CD4-positive, alpha-beta T cell (primary cell): ENCODE measurements around the gene IFI30. TPM values are rescaled to one million over a fixed set of nuclear protein-coding genes. Genes with fewer than 3 reads are reported as not detected.

Experiments used
- ATAC-seq: fragments of 200-7000 bp; cut with Tn5 transposase; one replicate; pipeline ENCODE4 v1.10.0; 2022; ENCODE audit warnings: mild to moderate bottlenecking; ENCODE audit not compliant: poor library complexity
- CTCF ChIA-PET: fragments of 350-600 bp; sonication (Branson Sonifier 250); formaldehyde crosslinking; loops from one replicate; lab custom pipeline; 2021; ENCODE audit warnings: antibody characterized with exemption, inconsistent platforms; lab: Charles Lee
- POLR2A ChIA-PET: fragments of 350-600 bp; sonication (Branson Sonifier 250); formaldehyde crosslinking; loops from one replicate; lab custom pipeline; 2021; ENCODE audit warnings: antibody characterized with exemption, inconsistent platforms; lab: Charles Lee
- DNase-seq, 14 experiments: peaks; one replicate each; pipeline ENCODE4 v3.0.0-alpha.2; 2013 to 2020; ENCODE audit warnings: mixed read lengths in 2 of 14
- H3K27ac ChIP-seq, 2 donors: one replicate each; pipeline versions ENCODE4 v1.5.1 to v1.7.0; 2013; ENCODE audit warnings: low read length in 2 of 2, low read depth in 1 of 2, mild to moderate bottlenecking in 1 of 2
- H3K27me3 ChIP-seq, 2 experiments: 1 replicate in 1 of 2; 2 replicates in 1 of 2; pipeline versions ENCODE4 v1.6.1 to v1.7.0; 2013; ENCODE audit warnings: low read length in 2 of 2, control low read depth in 1 of 2, mild to moderate bottlenecking in 1 of 2, moderate library complexity in 1 of 2; ENCODE audit not compliant: insufficient read depth in 2 of 2, control insufficient read depth in 1 of 2
- H3K36me3 ChIP-seq: one replicate; pipeline ENCODE4 v1.6.1; 2013; ENCODE audit warnings: low read length, control low read depth; ENCODE audit not compliant: insufficient read depth
- H3K4me1 ChIP-seq: one replicate; pipeline ENCODE4 v1.6.1; 2013; ENCODE audit warnings: low read length, control low read depth; ENCODE audit not compliant: insufficient read depth
- H3K4me3 ChIP-seq: one replicate; pipeline ENCODE4 v1.5.1; 2013; ENCODE audit warnings: mild to moderate bottlenecking, low read length, moderate library complexity
- H3K9me3 ChIP-seq, 2 experiments: 1 replicate in 1 of 2; 2 replicates in 1 of 2; pipeline versions ENCODE4 v1.6.1 to v1.7.0; 2013; ENCODE audit warnings: low read length in 2 of 2, mild to moderate bottlenecking in 2 of 2, control low read depth in 1 of 2, moderate library complexity in 1 of 2; ENCODE audit not compliant: control insufficient read depth in 1 of 2, insufficient read depth in 1 of 2
- H3K27ac Mint-ChIP-seq: one replicate; pipeline ENCODE4 v1.8.0; 2020; ENCODE audit warnings: mixed read lengths
- H3K27me3 Mint-ChIP-seq: one replicate; pipeline ENCODE4 v1.8.0; 2021; ENCODE audit warnings: mixed read lengths
- H3K36me3 Mint-ChIP-seq: one replicate; pipeline ENCODE4 v1.8.0; 2021; ENCODE audit warnings: low read depth, mixed read lengths
- H3K4me1 Mint-ChIP-seq: one replicate; pipeline ENCODE4 v1.8.0; 2021; ENCODE audit warnings: low read depth, mixed read lengths
- H3K4me3 Mint-ChIP-seq: one replicate; pipeline ENCODE4 v1.8.0; 2020; ENCODE audit warnings: mild to moderate bottlenecking, mixed read lengths
- H3K9me3 Mint-ChIP-seq: one replicate; pipeline ENCODE4 v1.8.0; 2020; ENCODE audit warnings: mixed read lengths
- intact Hi-C, 2 experiments: fragments of 100-400 bp; cut with DNase I in 1 of 2; cut with micrococcal nuclease in 1 of 2; formaldehyde crosslinking; loops; one replicate each; pipeline versions ENCODE4 v1.15.1 to v1.9.0; 2023 to 2025; cut with DNase I, micrococcal nuclease
- total RNA-seq, 174 experiments: library from RNA in 2 of 174; stranded (reverse) in 2 of 174; gene quantifications; one replicate each; pipeline ENCODE4 v1.2.3 and lab custom pipeline; 2021 to 2026
- TF ChIP-seq, protein P1 (sequence below): fragments of 200-600 bp; IDR thresholded peaks from one replicate; pipeline ENCODE4 v1.8.0; 2022; ENCODE audit warnings: antibody characterized with exemption, mild to moderate bottlenecking

Gene IFI30
- total RNA-seq, 2 experiments from 2014 or later = 10.6 to 10.7 TPM

DNA sequence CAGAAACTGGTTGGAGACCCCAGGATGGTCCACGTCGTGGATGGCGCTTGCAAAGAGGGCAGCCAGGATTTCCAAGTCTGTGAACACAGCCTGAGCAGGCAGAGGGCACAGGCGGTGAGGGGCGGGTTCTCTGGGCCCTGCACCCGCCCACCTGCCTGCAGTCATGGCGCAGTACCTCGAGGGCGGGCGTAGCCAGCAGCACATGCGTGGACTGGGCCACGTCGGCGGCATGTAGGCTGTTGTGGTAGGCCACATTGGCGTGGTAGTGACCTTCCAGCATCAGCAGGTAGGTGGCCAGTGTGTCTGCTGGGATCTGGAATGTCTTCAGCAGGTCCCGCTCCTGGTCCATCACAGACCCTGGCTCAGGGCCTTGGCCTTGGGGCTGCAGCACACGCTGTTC, 44.5 kb downstream of the IFI30 start:
- H3K4me1 Mint-ChIP-seq = no peaks in the 10 kb centered on the region
- H3K9me3 ChIP-seq = peaks cover 0 to 7% of the 10 kb centered on the region in 2 experiments
- no peak overlapping the region for H3K4me3 ChIP-seq
- intact Hi-C loops = no loop called here
- no peaks in the 10 kb centered on the region for H3K36me3 Mint-ChIP-seq
- ChIA-PET POLR2A (no interaction called here), CTCF (no interaction called here)
- H3K27ac Mint-ChIP-seq = no peak overlapping the region
- H3K4me3 Mint-ChIP-seq = no peak overlapping the region
- peaks cover 6 to 7% of the 10 kb centered on the region in 2 experiments for H3K27me3 ChIP-seq
- H3K4me1 ChIP-seq = peaks cover 4% of the 10 kb centered on the region
- H3K27me3 Mint-ChIP-seq = peaks cover 25% of the 10 kb centered on the region
- ATAC-seq (no peak), DNase-seq (no peak)
- H3K27ac ChIP-seq = no peak overlapping the region
- TF ChIP-seq, protein P1, sequence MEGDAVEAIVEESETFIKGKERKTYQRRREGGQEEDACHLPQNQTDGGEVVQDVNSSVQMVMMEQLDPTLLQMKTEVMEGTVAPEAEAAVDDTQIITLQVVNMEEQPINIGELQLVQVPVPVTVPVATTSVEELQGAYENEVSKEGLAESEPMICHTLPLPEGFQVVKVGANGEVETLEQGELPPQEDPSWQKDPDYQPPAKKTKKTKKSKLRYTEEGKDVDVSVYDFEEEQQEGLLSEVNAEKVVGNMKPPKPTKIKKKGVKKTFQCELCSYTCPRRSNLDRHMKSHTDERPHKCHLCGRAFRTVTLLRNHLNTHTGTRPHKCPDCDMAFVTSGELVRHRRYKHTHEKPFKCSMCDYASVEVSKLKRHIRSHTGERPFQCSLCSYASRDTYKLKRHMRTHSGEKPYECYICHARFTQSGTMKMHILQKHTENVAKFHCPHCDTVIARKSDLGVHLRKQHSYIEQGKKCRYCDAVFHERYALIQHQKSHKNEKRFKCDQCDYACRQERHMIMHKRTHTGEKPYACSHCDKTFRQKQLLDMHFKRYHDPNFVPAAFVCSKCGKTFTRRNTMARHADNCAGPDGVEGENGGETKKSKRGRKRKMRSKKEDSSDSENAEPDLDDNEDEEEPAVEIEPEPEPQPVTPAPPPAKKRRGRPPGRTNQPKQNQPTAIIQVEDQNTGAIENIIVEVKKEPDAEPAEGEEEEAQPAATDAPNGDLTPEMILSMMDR = no peak
- H3K9me3 Mint-ChIP-seq = no peaks in the 10 kb centered on the region
- H3K36me3 ChIP-seq = no peaks in the 10 kb centered on the region

DNA sequence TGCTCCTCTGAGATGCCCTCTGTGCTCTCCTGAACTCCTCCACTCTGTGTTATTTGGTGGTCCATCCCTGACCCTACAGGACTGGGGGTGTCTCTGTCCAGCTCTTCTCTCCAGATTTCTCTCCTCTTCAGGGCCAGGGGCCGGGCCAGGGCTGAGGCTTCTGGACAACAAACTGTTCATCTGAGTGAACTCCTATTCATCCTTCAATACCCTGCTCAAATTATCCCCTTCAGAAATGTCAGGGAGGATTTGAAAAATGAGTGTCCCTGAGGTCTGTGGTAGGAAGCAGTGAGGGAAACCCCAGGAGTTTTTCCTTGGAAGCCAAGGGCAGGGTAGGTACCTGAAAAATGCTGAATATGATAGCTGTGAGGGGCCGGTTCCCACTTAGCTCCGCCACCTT, 45.0 kb downstream of the IFI30 start:
- intact Hi-C loops = no loop called here
- H3K4me1 ChIP-seq = peaks cover 4% of the 10 kb centered on the region
- ATAC-seq = no peak

DNA sequence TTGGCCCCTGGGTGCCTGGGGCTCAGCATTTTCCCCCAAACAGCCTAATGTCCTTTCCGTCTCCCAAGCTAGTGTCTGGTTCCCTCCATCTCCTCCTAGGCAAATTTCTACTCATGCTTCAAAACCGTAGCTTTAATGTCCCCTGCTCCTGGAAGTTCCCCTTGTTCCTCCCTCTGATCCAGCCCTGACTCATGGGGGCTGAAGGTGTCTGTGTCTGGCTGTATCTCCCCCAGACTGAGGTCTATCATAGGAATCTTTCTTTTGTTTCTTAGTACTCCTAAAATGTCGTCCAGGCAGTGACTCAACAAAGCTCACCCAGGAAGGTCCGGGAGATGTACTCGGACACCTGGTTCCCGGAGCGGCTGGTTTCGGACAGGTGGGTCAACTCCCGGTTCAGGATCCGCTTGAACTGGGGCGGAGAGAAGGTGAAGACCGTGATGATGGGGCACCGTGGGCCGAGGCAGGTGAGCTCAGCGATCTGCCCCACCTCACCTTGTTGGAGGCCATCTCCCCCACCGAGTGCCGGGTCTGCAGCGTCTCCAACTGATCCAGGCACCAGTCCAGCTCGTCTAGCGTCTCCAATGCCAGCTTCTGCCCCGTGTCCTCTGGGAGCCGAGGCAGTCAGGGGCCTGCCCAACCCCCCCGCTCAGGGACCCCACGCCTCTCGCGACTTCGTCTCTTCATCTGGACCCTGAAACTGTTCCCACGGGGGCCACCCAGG, 46.5 kb downstream of the IFI30 start:
- peaks cover 14% of the 10 kb centered on the region for H3K4me1 Mint-ChIP-seq
- no peak overlapping the region for H3K4me3 Mint-ChIP-seq
- no peak for ATAC-seq
- CTCF ChIA-PET = interaction anchor here (1.7 kb wide), 1 partner anchor 168 kb away, joined by 6 read pairs; no protein-coding TSS in a partner anchor
- peaks cover 0 to 23% of the 10 kb centered on the region in 2 experiments for H3K9me3 ChIP-seq
- H3K4me1 ChIP-seq = peaks cover 18% of the 10 kb centered on the region
- TF ChIP-seq, protein P1 = no peak
- POLR2A ChIA-PET = no interaction called here
- no peak overlapping the region for H3K27ac ChIP-seq
- no peak for DNase-seq
- H3K9me3 Mint-ChIP-seq = no peaks in the 10 kb centered on the region
- peaks cover 42% of the 10 kb centered on the region for H3K27me3 Mint-ChIP-seq
- H3K27ac Mint-ChIP-seq = no peak overlapping the region
- no peak overlapping the region for H3K4me3 ChIP-seq
- H3K36me3 ChIP-seq = no peaks in the 10 kb centered on the region
- peaks cover 22 to 24% of the 10 kb centered on the region in 2 experiments for H3K27me3 ChIP-seq
- H3K36me3 Mint-ChIP-seq = no peaks in the 10 kb centered on the region
- intact Hi-C loops = no loop called here

More for the DNA sequence above, 45.0 kb downstream of the IFI30 start:
- Histone ChIP-seq H3K27ac (no peak overlapping the region), H3K4me3 (no peak overlapping the region), H3K9me3 (peaks cover 0 to 8% of the 10 kb centered on the region in 2 experiments), H3K36me3 (no peaks in the 10 kb centered on the region), H3K27me3 (peaks cover 7 to 10% of the 10 kb centered on the region in 2 experiments)
- no peaks in the 10 kb centered on the region for H3K36me3 Mint-ChIP-seq
- CTCF ChIA-PET = no interaction called here
- POLR2A ChIA-PET = no interaction called here
- no peak for DNase-seq
- H3K4me1 Mint-ChIP-seq = no peaks in the 10 kb centered on the region
- H3K27ac Mint-ChIP-seq = no peak overlapping the region
- TF ChIP-seq, protein P1 = no peak
- peaks cover 28% of the 10 kb centered on the region for H3K27me3 Mint-ChIP-seq
- no peak overlapping the region for H3K4me3 Mint-ChIP-seq
- no peaks in the 10 kb centered on the region for H3K9me3 Mint-ChIP-seq
